HG03378 (cell line): Measurements from ENCODE around the gene SLC9A7.

Experiments used
- ATAC-seq: cut with Tn5 transposase; IDR thresholded peaks from one replicate; pipeline ENCODE4 v1.9.1; 2021; ENCODE audit warnings: mild to moderate bottlenecking, moderate library complexity; ENCODE audit not compliant: unreplicated experiment

The SLC9A7 gene

GRCh38 chrX:46575586-46575985 is 183.3 kb downstream of the SLC9A7 start:
- ATAC-seq: no peak

DNA sequence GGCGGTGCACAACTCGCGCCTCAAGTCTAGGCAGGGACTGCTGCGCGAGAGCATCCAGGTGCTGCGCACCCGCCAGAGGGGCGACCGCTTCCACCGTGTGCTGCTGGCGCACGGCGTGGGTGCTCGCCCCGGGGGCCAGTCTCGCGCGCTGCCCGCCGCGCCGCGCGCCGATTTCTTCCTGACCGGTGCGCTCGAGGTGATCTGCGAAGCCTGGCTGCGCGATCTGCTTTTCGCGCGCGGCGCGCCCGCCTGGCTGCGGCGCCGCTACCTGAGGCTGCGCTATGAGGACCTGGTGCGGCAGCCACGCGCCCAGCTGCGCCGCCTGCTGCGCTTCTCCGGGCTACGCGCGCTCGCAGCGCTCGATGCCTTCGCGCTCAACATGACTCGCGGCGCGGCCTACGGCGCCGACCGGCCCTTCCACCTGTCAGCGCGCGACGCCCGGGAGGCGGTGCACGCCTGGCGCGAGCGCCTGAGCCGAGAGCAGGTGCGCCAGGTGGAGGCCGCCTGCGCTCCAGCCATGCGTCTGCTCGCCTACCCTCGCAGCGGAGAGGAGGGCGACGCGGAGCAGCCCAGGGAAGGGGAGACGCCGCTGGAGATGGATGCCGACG is 184.0 kb downstream of the SLC9A7 start:
- peak; percentile 2 for ATAC-seq

- peak; percentile 28 for ATAC-seq
Observed at GRCh38 chrX:46573892-46574773, 184.8 kb downstream of the SLC9A7 start.

GRCh38 chrX:46573331-46573891 is 185.5 kb downstream of the SLC9A7 start, which contains the start of gene CHST7:
Gene CHST7 (plus strand): TSS chrX:46573765. CDS start chrX:46573932, 167 bp downstream.
- ATAC-seq: peak; percentile 23

GRCh38 chrX:46572340-46572936 is 186.5 kb downstream of the SLC9A7 start:
- peak; percentile 60 for ATAC-seq

- no peak for ATAC-seq
Observed at GRCh38 chrX:46571423-46572339, 187.2 kb downstream of the SLC9A7 start.

GRCh38 chrX:46569621-46570020 is 189.3 kb downstream of the SLC9A7 start:
- no peak for ATAC-seq

GRCh38 chrX:46567388-46567787 is 191.5 kb downstream of the SLC9A7 start:
- no peak for ATAC-seq

DNA sequence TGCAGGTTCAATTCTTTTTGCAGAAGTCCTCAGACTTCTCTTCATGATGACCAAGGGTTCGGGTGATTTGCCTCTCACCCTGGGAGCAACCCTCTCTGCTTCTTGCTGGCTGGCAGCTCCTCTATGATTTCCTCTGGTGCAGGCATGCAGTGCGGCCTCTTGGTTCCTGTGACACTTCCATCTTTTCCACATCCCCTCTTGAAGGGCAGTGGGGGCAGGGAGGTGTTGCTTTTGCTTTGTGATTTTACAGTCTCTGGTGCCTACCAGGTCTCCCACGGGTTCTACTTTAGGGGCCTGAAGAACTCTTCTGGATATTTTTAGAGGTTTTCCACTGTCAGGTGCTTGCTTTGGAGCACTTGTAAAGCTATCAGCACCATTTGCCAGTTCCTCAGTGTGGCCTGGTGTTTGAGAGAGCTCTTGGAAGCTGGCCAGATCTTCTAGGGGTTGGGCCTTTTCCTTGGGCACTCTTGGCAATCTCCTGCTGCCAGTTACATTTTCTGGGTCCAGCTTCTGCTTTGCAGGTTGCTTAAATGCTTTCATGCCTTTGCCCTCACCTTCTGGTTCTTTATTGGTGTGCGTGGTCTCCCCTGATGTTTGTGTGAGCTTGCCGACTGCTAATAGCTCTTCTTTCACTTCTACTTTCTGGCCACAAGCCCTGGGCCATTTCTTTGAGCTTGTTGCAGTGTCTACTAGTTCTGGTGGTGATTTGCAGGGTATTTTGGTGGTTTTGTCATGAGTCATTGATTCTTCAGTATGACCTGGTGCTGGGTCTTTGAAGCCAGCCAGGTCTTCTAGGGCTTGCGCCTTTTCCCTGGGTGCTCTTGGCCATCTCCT is 196.9 kb downstream of the SLC9A7 start:
- peak; percentile 99 for ATAC-seq

DNA sequence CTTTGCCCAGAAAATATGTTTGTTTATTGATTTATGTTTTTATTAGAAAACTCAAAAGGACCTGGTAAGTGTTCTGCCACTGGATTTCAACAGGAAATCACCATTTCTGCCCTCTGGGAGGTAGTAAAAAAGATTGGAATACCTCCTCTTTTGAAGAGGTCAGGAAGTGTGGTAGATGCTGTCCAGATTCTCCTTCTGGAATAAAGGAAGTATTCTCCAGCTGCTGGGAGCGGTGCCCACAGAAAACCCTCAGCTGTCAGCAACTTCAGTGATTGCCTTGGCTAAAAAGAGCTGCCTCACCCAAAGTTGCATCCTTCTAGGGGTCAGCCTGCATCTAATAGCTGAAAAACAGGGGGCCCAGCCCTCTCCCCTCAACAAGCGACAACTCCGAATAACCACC is 199.9 kb downstream of the SLC9A7 start:
- ATAC-seq: no peak

DNA sequence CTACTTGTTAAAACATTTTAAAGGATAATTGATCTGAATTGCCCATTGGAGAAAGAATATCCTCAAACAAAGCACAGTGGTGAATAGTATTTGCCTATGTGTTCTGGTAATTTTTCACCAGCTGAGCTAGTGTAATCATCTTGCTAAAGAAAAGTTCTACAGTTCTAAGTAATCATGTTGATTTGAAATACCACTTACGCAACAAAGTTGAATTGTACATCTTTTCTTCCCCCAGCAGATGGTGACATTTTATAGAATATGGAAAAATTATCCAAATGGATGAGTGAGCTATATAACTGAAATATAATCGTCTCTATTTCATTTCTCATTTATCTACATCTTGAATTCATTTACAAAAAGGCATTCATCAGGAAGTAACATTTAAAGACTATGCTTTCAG is 204.0 kb downstream of the SLC9A7 start:
- ATAC-seq: no peak

DNA sequence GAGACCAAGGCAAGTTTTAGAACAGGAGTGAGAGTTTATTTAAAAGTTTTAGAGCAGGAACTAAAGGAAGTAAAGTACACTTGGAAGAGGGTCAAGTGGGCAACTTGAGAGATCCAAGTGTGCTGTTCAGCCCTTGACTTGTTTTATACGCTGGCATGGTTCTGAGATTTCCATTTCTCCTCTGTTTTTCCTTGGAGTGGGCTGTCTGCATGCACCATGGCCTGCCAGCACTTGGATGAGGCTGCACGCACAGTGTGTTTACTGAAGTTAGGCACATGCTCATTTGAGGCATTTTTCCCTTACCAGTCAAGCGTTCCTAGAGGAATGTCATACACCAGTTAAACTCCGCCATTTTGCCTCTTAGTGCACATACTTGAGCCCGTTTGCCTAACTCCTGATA is 205.0 kb downstream of the SLC9A7 start:
- no peak for ATAC-seq

DNA sequence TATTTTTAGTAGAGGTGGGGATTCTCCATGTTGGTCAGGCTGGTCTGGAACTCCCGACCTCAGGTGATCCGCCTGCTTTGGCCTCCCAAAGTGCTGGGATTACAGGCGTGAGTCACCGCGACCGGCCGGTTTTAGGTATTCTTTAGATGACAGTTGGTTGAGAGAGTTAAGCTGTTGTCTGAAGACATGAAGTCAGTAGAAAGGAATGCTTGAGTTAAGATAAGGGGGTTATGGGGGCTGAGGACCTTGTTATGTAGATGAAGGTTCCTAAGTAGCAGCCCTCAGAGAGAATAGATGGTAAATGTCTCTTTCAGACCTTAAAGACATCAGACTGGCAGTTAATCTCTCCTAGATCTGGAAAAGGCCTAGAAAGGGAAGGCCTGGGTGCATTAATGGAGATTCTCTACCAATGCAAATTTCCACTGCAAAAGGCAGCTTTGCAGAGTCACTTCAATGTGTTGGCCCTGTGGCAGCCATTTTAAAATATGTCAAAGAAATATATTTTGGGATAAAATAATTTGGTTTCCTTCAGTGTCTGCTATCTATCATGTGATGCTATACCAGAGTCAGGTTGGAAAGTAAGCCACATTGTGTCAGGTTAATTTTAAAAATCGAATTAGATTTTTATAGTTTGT is 207.3 kb downstream of the SLC9A7 start:
- ATAC-seq: no peak

DNA sequence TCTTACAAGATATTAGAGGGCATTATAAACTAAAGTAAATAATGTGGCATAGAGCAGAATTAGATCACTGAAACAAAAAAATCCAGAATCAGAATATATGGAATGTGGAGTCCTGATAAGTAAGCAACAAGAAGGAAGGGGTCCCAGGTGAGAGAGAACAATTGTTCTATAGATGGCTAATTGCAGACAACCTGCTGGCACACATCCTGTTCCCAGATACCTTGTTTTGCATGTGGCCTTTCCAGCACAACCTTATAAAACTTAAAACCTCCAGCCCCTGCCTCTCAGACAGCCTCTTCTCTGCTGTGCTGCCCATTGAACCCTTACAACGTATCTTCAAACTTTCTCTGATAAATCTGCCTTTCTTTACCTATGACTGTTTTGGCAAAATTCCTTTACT is 209.0 kb downstream of the SLC9A7 start:
- no peak for ATAC-seq
